ENCODE measurements around the gene SERPINB6. TPM values are rescaled to one million over a fixed set of nuclear protein-coding genes. Genes with fewer than 3 reads are reported as not detected.
A peak's percentile ranks its signal among the peaks of the same experiment; 100 is the strongest.
"Not testable (repeated sequence)": the region's sequence is repeated elsewhere in the genome, so short reads cannot be mapped to it uniquely, and the experiment has no call there.

SERPINB6 gene
- total RNA-seq, 3 donors from 2014 or later: 14.9 to 15.9 (median 15.3) TPM

- Mint-ChIP-seq H3K4me3 (peak overlapping the region; percentile 4), H3K36me3 (ENCODE audit: insufficient read depth) (no peaks in the 10 kb centered on the region), H3K27me3 (ENCODE audit: low read depth) (peaks cover 16% of the 10 kb centered on the region), H3K4me1 (ENCODE audit: low read depth) (peaks cover 19% of the 10 kb centered on the region), H3K9me3 (no peaks in the 10 kb centered on the region)
- no peak for DNase-seq
- peak; percentile 30 to 49 for ATAC-seq
Measured at GRCh38 chr6:2976571-2977085, 5.3 kb upstream of the SERPINB6 start.

DNA sequence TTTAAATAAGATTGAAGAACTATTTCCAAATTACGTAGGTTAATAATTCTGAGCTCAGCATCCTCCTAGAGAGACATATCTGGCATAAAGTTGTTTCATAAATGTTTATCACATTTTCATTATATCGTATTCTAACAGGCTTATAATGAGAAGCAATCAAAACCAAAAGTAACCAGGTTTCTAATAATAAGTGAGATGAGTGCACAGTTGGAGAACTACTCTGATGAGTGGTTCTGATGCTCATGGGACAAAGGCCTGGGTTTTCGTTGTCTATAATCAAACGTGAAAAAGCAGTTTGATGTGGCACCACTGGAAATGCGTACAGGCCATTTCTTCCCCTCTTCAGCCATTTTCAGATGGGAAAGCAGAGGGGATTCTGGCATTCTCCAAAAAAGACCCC lies 4.7 kb upstream of the SERPINB6 start:
- Mint-ChIP-seq H3K9me3 (no peaks in the 10 kb centered on the region), H3K36me3 (ENCODE audit: insufficient read depth) (no peaks in the 10 kb centered on the region), H3K4me3 (no peak overlapping the region), H3K27me3 (ENCODE audit: low read depth) (peaks cover 16% of the 10 kb centered on the region), H3K4me1 (ENCODE audit: low read depth) (peaks cover 19% of the 10 kb centered on the region)
- ATAC-seq (peak in 1 of 2 donors; percentile 27), DNase-seq (no peak)

- no peak overlapping the region for H3K4me3 Mint-ChIP-seq
- DNase-seq (no peak), ATAC-seq (no peak)
- no peaks in the 10 kb centered on the region for H3K36me3 Mint-ChIP-seq (ENCODE audit: insufficient read depth)
- H3K9me3 Mint-ChIP-seq: no peaks in the 10 kb centered on the region
- peaks cover 14% of the 10 kb centered on the region for H3K27me3 Mint-ChIP-seq (ENCODE audit: low read depth)
- H3K4me1 Mint-ChIP-seq (ENCODE audit: low read depth): peaks cover 29% of the 10 kb centered on the region
Measured at GRCh38 chr6:2973676-2974075, 2.3 kb upstream of the SERPINB6 start.

- H3K36me3 Mint-ChIP-seq (ENCODE audit: insufficient read depth); H3K9me3 Mint-ChIP-seq; ATAC-seq; DNase-seq; H3K4me3 Mint-ChIP-seq: not testable (repeated sequence)
- Mint-ChIP-seq H3K27me3 (ENCODE audit: low read depth) (peaks cover 14% of the 10 kb centered on the region), H3K4me1 (ENCODE audit: low read depth) (peaks cover 29% of the 10 kb centered on the region)
Measured at GRCh38 chr6:2973180-2973579, 1.8 kb upstream of the SERPINB6 start.

GRCh38 chr6:2972685-2973084 lies 1.3 kb upstream of the SERPINB6 start:
- not testable (repeated sequence) for H3K9me3 Mint-ChIP-seq; H3K36me3 Mint-ChIP-seq (ENCODE audit: insufficient read depth); DNase-seq; ATAC-seq
- peak overlapping the region; percentile 81 for H3K4me3 Mint-ChIP-seq
- H3K27me3 Mint-ChIP-seq (ENCODE audit: low read depth): peaks cover 14% of the 10 kb centered on the region
- H3K4me1 Mint-ChIP-seq (ENCODE audit: low read depth): peaks cover 34% of the 10 kb centered on the region

DNA sequence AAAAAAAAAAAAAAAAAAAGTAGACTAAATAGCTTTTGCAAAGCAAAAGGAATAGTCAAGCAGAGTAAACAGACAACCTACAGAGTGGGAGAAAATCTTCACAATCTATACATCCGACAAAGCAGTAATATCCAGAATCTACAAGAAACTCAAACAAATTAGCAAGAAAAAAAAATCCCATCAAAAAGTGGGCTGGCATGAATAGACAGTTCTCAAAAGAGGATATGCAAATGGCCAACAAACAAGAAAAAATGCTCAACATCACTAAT lies 786 bp upstream of the SERPINB6 start:
- H3K27me3 Mint-ChIP-seq (ENCODE audit: low read depth): peaks cover 12% of the 10 kb centered on the region
- not testable (repeated sequence) for H3K36me3 Mint-ChIP-seq (ENCODE audit: insufficient read depth); ATAC-seq; H3K9me3 Mint-ChIP-seq; DNase-seq
- peaks cover 36% of the 10 kb centered on the region for H3K4me1 Mint-ChIP-seq (ENCODE audit: low read depth)
- H3K4me3 Mint-ChIP-seq: peak overlapping the region; percentile 81

DNA sequence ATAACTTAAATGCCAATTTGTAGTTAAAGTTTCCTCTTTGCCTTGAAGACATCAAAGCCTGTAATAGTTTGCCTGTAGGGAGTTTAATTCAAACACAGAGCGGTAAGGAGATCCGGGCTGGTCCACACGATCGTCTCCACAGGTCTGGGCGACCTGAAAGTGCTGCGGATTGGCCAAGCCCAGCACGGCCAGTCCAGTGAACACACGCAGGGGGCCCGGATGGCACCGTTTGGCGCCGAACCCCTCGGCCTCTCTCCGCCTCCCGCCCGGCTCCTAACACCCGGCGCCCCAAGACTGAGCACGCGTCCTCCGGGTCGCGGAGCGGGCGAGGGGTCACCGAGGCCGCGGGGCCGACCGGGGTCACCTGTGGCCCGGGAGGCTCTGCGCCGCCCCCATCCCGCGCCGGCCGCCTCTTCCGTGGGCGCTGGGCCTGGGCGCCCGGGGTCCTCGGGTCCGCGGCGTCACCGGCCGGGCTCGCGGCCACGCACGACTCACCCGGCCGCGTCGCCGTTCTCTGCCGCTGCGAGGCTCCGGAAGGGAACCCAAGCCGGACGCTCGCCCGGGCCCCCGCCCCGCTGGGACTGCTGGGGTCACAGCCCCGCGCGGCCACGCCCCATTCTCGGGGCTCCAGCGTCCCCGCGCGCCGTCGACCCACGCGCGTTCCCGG lies 481 bp downstream of the SERPINB6 start:
- ATAC-seq (peak; percentile 74 to 79), DNase-seq (peak; percentile 32)
- Mint-ChIP-seq H3K4me3 (peak overlapping the region; percentile 85), H3K27me3 (ENCODE audit: low read depth) (peaks cover 9% of the 10 kb centered on the region), H3K4me1 (ENCODE audit: low read depth) (peaks cover 37% of the 10 kb centered on the region), H3K9me3 (no peaks in the 10 kb centered on the region), H3K36me3 (ENCODE audit: insufficient read depth) (peaks cover 2% of the 10 kb centered on the region)

- Mint-ChIP-seq H3K36me3 (ENCODE audit: insufficient read depth) (peaks cover 2% of the 10 kb centered on the region), H3K27me3 (ENCODE audit: low read depth) (peaks cover 9% of the 10 kb centered on the region), H3K4me1 (ENCODE audit: low read depth) (peaks cover 37% of the 10 kb centered on the region), H3K9me3 (no peaks in the 10 kb centered on the region), H3K4me3 (peak overlapping the region; percentile 85)
- ATAC-seq (no peak), DNase-seq (no peak)
Measured at GRCh38 chr6:2970034-2970685, 1.2 kb downstream of the SERPINB6 start.

DNA sequence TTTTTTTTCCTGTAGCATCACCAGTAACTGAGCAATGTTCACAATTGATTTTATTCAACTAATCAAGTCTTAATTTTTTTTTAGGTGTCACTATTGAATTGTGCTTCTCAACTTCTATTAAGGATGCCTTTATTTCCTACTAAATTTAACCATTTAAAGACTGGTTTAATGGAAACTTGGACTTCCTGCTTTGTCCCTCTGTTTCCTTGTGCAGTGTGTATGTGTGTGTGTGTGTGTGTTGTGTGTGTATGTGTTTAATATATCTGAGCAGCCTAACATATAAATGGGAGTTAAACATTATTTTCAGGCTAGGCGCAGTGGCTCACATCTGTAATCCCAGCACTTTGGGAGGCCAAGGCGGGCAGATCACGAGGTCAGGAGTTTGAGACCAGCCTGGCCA lies 1.8 kb downstream of the SERPINB6 start:
- H3K27me3 Mint-ChIP-seq (ENCODE audit: low read depth): peaks cover 9% of the 10 kb centered on the region
- peaks cover 37% of the 10 kb centered on the region for H3K4me1 Mint-ChIP-seq (ENCODE audit: low read depth)
- H3K9me3 Mint-ChIP-seq: no peaks in the 10 kb centered on the region
- no peak for DNase-seq
- H3K4me3 Mint-ChIP-seq: peak overlapping the region; percentile 35
- peaks cover 2% of the 10 kb centered on the region for H3K36me3 Mint-ChIP-seq (ENCODE audit: insufficient read depth)
- ATAC-seq: no peak

GRCh38 chr6:2968600-2969135 lies 2.7 kb downstream of the SERPINB6 start:
- Mint-ChIP-seq H3K4me3 (no peak overlapping the region), H3K4me1 (ENCODE audit: low read depth) (peaks cover 37% of the 10 kb centered on the region)

DNA sequence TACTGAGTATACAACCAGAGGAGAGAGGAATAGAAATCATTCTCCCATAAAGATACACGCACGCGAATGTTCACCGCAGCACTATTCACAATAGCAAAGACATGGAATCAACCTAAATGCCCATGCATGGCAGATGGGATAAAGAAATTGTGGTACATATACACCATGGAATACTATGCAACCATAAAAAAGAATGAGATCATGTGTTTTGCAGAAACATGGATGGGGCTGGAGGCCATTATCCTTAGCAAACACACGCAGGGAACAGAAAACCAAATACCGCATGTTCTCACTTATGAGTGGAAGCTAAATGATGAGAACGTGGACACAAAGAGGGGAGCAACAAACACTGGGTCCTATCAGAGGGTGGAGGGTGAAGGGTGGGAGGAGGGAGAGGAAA lies 3.4 kb downstream of the SERPINB6 start:
- Mint-ChIP-seq H3K9me3 (no peaks in the 10 kb centered on the region), H3K4me3 (no peak overlapping the region), H3K27me3 (ENCODE audit: low read depth) (peaks cover 9% of the 10 kb centered on the region), H3K36me3 (ENCODE audit: insufficient read depth) (peaks cover 2% of the 10 kb centered on the region), H3K4me1 (ENCODE audit: low read depth) (peaks cover 35% of the 10 kb centered on the region)
- no peak for ATAC-seq
- no peak for DNase-seq

More at GRCh38 chr6:2968600-2969135, 2.7 kb downstream of the SERPINB6 start:
- H3K27me3 Mint-ChIP-seq (ENCODE audit: low read depth): peaks cover 9% of the 10 kb centered on the region
- DNase-seq (no peak), ATAC-seq (no peak)
- no peaks in the 10 kb centered on the region for H3K9me3 Mint-ChIP-seq
- H3K36me3 Mint-ChIP-seq (ENCODE audit: insufficient read depth): peaks cover 2% of the 10 kb centered on the region

- Mint-ChIP-seq H3K4me3 (no peak overlapping the region), H3K36me3 (ENCODE audit: insufficient read depth) (peaks cover 2% of the 10 kb centered on the region), H3K9me3 (no peaks in the 10 kb centered on the region), H3K4me1 (ENCODE audit: low read depth) (peaks cover 29% of the 10 kb centered on the region), H3K27me3 (ENCODE audit: low read depth) (no peaks in the 10 kb centered on the region)
- ATAC-seq (no peak), DNase-seq (no peak)
Measured at GRCh38 chr6:2966347-2966746, 5.0 kb downstream of the SERPINB6 start.

GRCh38 chr6:2964793-2965505 lies 6.4 kb downstream of the SERPINB6 start:
- Mint-ChIP-seq H3K4me1 (ENCODE audit: low read depth) (peaks cover 22% of the 10 kb centered on the region), H3K4me3 (no peak overlapping the region), H3K36me3 (ENCODE audit: insufficient read depth) (peaks cover 2% of the 10 kb centered on the region)

DNA sequence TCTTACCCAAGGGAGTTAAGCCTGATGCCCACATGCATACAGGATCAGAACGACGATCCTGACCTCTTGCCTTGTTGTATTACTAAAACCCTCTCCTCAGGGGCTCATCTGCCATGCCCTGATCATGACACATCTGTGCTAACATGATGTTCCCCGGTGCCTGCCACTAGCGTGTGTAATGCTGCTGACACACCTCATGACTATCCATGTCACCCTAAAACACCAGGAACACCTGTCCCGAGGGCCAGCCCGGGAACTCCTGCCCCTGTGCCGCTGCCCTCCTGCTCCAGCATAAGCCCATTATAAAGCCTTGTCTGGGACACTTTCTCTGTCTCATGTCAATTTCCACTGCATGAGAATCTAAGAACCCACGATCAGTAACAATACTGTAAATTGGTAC lies 7.6 kb downstream of the SERPINB6 start:
- no peak overlapping the region for H3K4me3 Mint-ChIP-seq
- ATAC-seq: no peak
- H3K27me3 Mint-ChIP-seq (ENCODE audit: low read depth): no peaks in the 10 kb centered on the region
- DNase-seq: no peak
- peaks cover 22% of the 10 kb centered on the region for H3K4me1 Mint-ChIP-seq (ENCODE audit: low read depth)
- H3K9me3 Mint-ChIP-seq: no peaks in the 10 kb centered on the region
- H3K36me3 Mint-ChIP-seq (ENCODE audit: insufficient read depth): peaks cover 2% of the 10 kb centered on the region

More at GRCh38 chr6:2964793-2965505, 6.4 kb downstream of the SERPINB6 start:
- H3K9me3 Mint-ChIP-seq: no peaks in the 10 kb centered on the region
- H3K27me3 Mint-ChIP-seq (ENCODE audit: low read depth): no peaks in the 10 kb centered on the region
- no peak for ATAC-seq
- DNase-seq: no peak
